GM12892 (cell line): Measurements from ENCODE around the gene MLLT6.

Experiments
- POLR2A ChIP-seq: IDR thresholded peaks from 2 replicates; pipeline ENCODE4 v1.6.1; 2011; ENCODE audit warnings: low read depth, low read length, control low read depth
- POLR2AphosphoS5 ChIP-seq: IDR thresholded peaks from 2 replicates; pipeline ENCODE4 v1.6.1; 2011; ENCODE audit warnings: low read depth, low read length, control low read depth

- no peak for TF ChIP-seq POLR2A
- TF ChIP-seq POLR2AphosphoS5 = no peak
These were observed 13.9 kb upstream of the MLLT6 start for GRCh38 chr17:38691154-38691553.
